Neural progenitor cell (in vitro differentiated cells): Measurements from ENCODE around the gene CTCF. TPM values are rescaled to one million over a fixed set of nuclear protein-coding genes. Genes with fewer than 3 reads are reported as not detected.

Source experiments
- DNase-seq: peaks from one replicate; pipeline ENCODE4 v3.0.0-alpha.2; 2016; ENCODE audit warnings: low spot score
- H2AFZ ChIP-seq: fragments of 200-600 bp; sonication (generic); replicated peaks from 2 replicates; pipeline ENCODE4 v1.6.1; 2016; ENCODE audit warnings: antibody characterized with exemption
- H3F3A ChIP-seq: fragments of 200-600 bp; sonication (generic); 2 replicates; pipeline ENCODE4 v1.6.1; 2016; ENCODE audit warnings: antibody characterized with exemption, low read depth
- H3K27ac ChIP-seq: fragments of 200-600 bp; sonication (generic); 2 replicates; pipeline ENCODE4 v1.5.1; 2016; ENCODE audit warnings: mild to moderate bottlenecking
- H3K27me3 ChIP-seq: fragments of 200-600 bp; sonication (generic); 2 replicates; pipeline ENCODE4 v1.6.1; 2016; ENCODE audit warnings: mild to moderate bottlenecking, moderate library complexity
- H3K36me3 ChIP-seq: fragments of 200-600 bp; sonication (generic); 2 replicates; pipeline ENCODE4 v1.5.1; 2016
- H3K4me1 ChIP-seq: fragments of 200-600 bp; sonication (generic); 2 replicates; pipeline ENCODE4 v1.6.1; 2016; ENCODE audit warnings: mixed run types
- H3K4me2 ChIP-seq: fragments of 200-600 bp; sonication (generic); 2 replicates; pipeline ENCODE4 v1.6.1; 2016
- H3K4me3 ChIP-seq: fragments of 200-600 bp; sonication (generic); 2 replicates; pipeline ENCODE4 v1.5.1; 2016
- H3K79me2 ChIP-seq: fragments of 200-600 bp; sonication (generic); 2 replicates; pipeline ENCODE4 v1.6.1; 2016; ENCODE audit warnings: low read depth
- H3K9ac ChIP-seq: fragments of 200-600 bp; sonication (generic); 2 replicates; pipeline ENCODE4 v1.6.1; 2016
- H3K9me3 ChIP-seq: fragments of 200-600 bp; sonication (generic); 2 replicates; pipeline ENCODE4 v1.5.1; 2016; ENCODE audit warnings: low read depth
- H4K20me1 ChIP-seq: fragments of 200-600 bp; sonication (generic); 2 replicates; pipeline ENCODE4 v1.6.1; 2016; ENCODE audit warnings: low read depth
- H3K27ac Mint-ChIP-seq: 3 replicates; pipeline ENCODE4 v1.8.0; 2021; ENCODE audit warnings: mixed read lengths
- H3K27me3 Mint-ChIP-seq: 2 replicates; pipeline ENCODE4 v1.8.0; 2022; ENCODE audit warnings: low read depth, mild to moderate bottlenecking, inconsistent platforms, moderate library complexity, mixed read lengths; ENCODE audit not compliant: insufficient read depth
- H3K36me3 Mint-ChIP-seq: 3 replicates; pipeline ENCODE4 v1.8.0; 2021; ENCODE audit warnings: mixed read lengths
- H3K4me1 Mint-ChIP-seq: 3 replicates; pipeline ENCODE4 v1.8.0; 2021; ENCODE audit warnings: mixed read lengths
- H3K4me3 Mint-ChIP-seq: 3 replicates; pipeline ENCODE4 v1.8.0; 2021; ENCODE audit warnings: mild to moderate bottlenecking, moderate library complexity, mixed read lengths
- H3K9me3 Mint-ChIP-seq: 3 replicates; pipeline ENCODE4 v1.8.0; 2020; ENCODE audit warnings: mixed read lengths
- EZH2 ChIP-seq: fragments of 200-600 bp; sonication (generic); IDR thresholded peaks from 2 replicates; pipeline ENCODE4 v1.6.1; 2017; ENCODE audit warnings: antibody characterized with exemption, mild to moderate bottlenecking, moderate library complexity
- EZH2phosphoT487 ChIP-seq: fragments of 200-600 bp; sonication (generic); IDR thresholded peaks from 2 replicates; pipeline ENCODE4 v1.6.1; 2017; ENCODE audit warnings: antibody characterized with exemption
- total RNA-seq: library from RNA; depleted of rRNA; stranded (reverse); fragments of >200 nt; gene quantifications from 2 replicates; pipeline ENCODE4 v1.2.3, GENCODE V29; 2015; ENCODE audit warnings: low replicate concordance
- TF ChIP-seq, protein P1 (sequence below): fragments of 200-600 bp; sonication (generic); IDR thresholded peaks from 2 replicates; pipeline ENCODE4 v1.5.1; 2017; ENCODE audit warnings: antibody characterized with exemption, mild to moderate bottlenecking

The CTCF gene
- total RNA-seq, 1 donor from 2014 or later: 76.3 TPM

DNA sequence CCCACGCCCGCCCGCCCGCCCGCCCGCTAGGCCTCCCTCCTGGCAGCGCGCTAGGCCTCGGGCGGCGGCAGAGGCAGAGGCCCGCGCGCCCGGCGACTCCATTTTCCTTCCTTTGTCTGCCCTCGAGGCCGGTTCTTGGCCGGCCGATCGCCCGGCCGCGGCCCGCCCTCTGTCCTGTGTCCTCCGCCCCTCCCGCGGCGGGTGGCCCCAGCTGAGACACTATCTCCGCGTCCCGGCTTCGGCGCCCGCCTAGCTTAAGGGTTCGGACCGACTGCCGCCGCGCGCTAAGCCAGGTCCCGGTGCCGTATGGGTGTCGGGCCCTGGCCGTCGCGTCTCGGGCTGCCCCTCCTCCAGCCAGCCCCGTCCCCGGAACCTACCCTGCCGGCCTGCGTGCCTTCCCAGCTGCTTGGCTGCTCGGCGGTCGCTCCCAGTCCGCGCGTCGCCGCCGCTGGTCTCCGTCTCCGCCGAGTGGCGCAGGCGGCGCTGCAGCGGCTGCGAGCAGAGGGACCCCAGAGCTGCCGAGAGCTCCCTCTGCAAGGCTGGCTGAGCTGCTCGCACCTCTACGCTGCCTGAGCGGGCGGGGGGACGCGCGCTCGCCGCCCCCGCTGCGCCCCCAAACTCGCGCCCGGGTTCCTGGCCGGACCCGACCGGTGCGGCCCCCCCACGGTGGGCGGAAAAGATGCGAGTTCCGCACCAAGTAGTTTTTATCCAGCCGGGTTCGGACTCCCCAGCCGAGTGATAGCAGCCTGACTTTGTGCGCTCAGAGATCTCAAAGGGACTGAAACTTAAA lies 787 bp downstream of the CTCF start:
- H3K79me2 ChIP-seq: peaks cover 85% of the 10 kb centered on the region
- H3K4me3 ChIP-seq: peak overlapping the region; percentile 82
- peaks cover 4% of the 10 kb centered on the region for H3K36me3 Mint-ChIP-seq
- peak overlapping the region; percentile 99 for H3K27ac Mint-ChIP-seq
- peak overlapping the region; percentile 100 for H3K27ac ChIP-seq
- H2AFZ ChIP-seq: peak overlapping the region; percentile 44
- no peak for TF ChIP-seq EZH2phosphoT487
- TF ChIP-seq EZH2: no peak
- TF ChIP-seq, protein P1, sequence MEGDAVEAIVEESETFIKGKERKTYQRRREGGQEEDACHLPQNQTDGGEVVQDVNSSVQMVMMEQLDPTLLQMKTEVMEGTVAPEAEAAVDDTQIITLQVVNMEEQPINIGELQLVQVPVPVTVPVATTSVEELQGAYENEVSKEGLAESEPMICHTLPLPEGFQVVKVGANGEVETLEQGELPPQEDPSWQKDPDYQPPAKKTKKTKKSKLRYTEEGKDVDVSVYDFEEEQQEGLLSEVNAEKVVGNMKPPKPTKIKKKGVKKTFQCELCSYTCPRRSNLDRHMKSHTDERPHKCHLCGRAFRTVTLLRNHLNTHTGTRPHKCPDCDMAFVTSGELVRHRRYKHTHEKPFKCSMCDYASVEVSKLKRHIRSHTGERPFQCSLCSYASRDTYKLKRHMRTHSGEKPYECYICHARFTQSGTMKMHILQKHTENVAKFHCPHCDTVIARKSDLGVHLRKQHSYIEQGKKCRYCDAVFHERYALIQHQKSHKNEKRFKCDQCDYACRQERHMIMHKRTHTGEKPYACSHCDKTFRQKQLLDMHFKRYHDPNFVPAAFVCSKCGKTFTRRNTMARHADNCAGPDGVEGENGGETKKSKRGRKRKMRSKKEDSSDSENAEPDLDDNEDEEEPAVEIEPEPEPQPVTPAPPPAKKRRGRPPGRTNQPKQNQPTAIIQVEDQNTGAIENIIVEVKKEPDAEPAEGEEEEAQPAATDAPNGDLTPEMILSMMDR: peak; percentile 45
- H3K4me3 Mint-ChIP-seq: peak overlapping the region; percentile 98
- peaks cover 13% of the 10 kb centered on the region for H3K4me1 ChIP-seq
- H3K9me3 Mint-ChIP-seq: no peaks in the 10 kb centered on the region
- no peaks in the 10 kb centered on the region for H3K27me3 Mint-ChIP-seq
- H3K4me2 ChIP-seq: peak overlapping the region; percentile 96
- peaks cover 43% of the 10 kb centered on the region for H4K20me1 ChIP-seq
- no peaks in the 10 kb centered on the region for H3K27me3 ChIP-seq
- no peaks in the 10 kb centered on the region for H3K9me3 ChIP-seq
- no peaks in the 10 kb centered on the region for H3K36me3 ChIP-seq
- peaks cover 20% of the 10 kb centered on the region for H3K4me1 Mint-ChIP-seq
- DNase-seq: peak; percentile 92
- peaks cover 30% of the 10 kb centered on the region for H3F3A ChIP-seq
- H3K9ac ChIP-seq: peak overlapping the region; percentile 93

GRCh38 chr16:67563708-67564468 lies 1.6 kb downstream of the CTCF start:
- Histone ChIP-seq H3K79me2 (peaks cover 87% of the 10 kb centered on the region), H3K9ac (peak overlapping the region; percentile 93), H4K20me1 (peaks cover 51% of the 10 kb centered on the region), H3K4me2 (peak overlapping the region; percentile 96), H3K36me3 (no peaks in the 10 kb centered on the region), H3K4me1 (peaks cover 13% of the 10 kb centered on the region), H3K4me3 (peak overlapping the region; percentile 82), H3K9me3 (no peaks in the 10 kb centered on the region), H3K27ac (peak overlapping the region; percentile 100), H2AFZ (peak overlapping the region; percentile 44), H3K27me3 (no peaks in the 10 kb centered on the region), H3F3A (peaks cover 30% of the 10 kb centered on the region)
- Mint-ChIP-seq H3K4me1 (peaks cover 20% of the 10 kb centered on the region), H3K27me3 (no peaks in the 10 kb centered on the region), H3K36me3 (peaks cover 4% of the 10 kb centered on the region), H3K9me3 (no peaks in the 10 kb centered on the region), H3K27ac (peak overlapping the region; percentile 99), H3K4me3 (peak overlapping the region; percentile 98)
- peak; percentile 36 for DNase-seq
- TF ChIP-seq EZH2 (no peak), EZH2phosphoT487 (no peak)
- TF ChIP-seq, protein P1: no peak

GRCh38 chr16:67565470-67566100 lies 3.3 kb downstream of the CTCF start:
- TF ChIP-seq EZH2 (no peak), EZH2phosphoT487 (no peak)
- TF ChIP-seq, protein P1: no peak
- no peak for DNase-seq
- Histone ChIP-seq H3F3A (peaks cover 30% of the 10 kb centered on the region), H3K4me2 (no peak overlapping the region), H3K79me2 (peaks cover 87% of the 10 kb centered on the region), H4K20me1 (peaks cover 60% of the 10 kb centered on the region), H3K27ac (no peak overlapping the region), H3K36me3 (no peaks in the 10 kb centered on the region), H3K4me1 (peaks cover 13% of the 10 kb centered on the region), H3K4me3 (no peak overlapping the region), H3K9ac (no peak overlapping the region), H2AFZ (no peak overlapping the region), H3K9me3 (no peaks in the 10 kb centered on the region), H3K27me3 (no peaks in the 10 kb centered on the region)
- H3K9me3 Mint-ChIP-seq: no peaks in the 10 kb centered on the region
- peaks cover 4% of the 10 kb centered on the region for H3K36me3 Mint-ChIP-seq
- H3K27me3 Mint-ChIP-seq: no peaks in the 10 kb centered on the region
- H3K4me1 Mint-ChIP-seq: peaks cover 20% of the 10 kb centered on the region
- no peak overlapping the region for H3K27ac Mint-ChIP-seq
- peak overlapping the region; percentile 98 for H3K4me3 Mint-ChIP-seq
